Neuronal stem cell (in vitro differentiated cells): ENCODE results near the gene CGRRF1.

Experiments
- DNase-seq: peaks from one replicate; pipeline ENCODE4 v3.0.0-alpha.2; 2013; ENCODE audit warnings: low spot score
- H2AFZ ChIP-seq: one replicate; pipeline ENCODE4 v1.6.1; 2013; ENCODE audit warnings: mild to moderate bottlenecking, low read length, inconsistent platforms
- H2AK5ac ChIP-seq: 2 replicates; pipeline ENCODE4 v1.6.1; 2013; ENCODE audit warnings: low read depth, mild to moderate bottlenecking, inconsistent platforms, low read length, moderate library complexity, mixed read lengths
- H2BK120ac ChIP-seq: 2 replicates; pipeline ENCODE4 v1.6.1; 2013; ENCODE audit warnings: low read depth, mild to moderate bottlenecking, inconsistent platforms, low read length, moderate library complexity, mixed read lengths
- H2BK12ac ChIP-seq: one replicate; pipeline ENCODE4 v1.6.1; 2013; ENCODE audit warnings: low read length, inconsistent platforms
- H2BK15ac ChIP-seq: 2 replicates; pipeline ENCODE4 v1.6.1; 2013; ENCODE audit warnings: mild to moderate bottlenecking, low read length, inconsistent platforms, mixed read lengths
- H2BK5ac ChIP-seq: one replicate; pipeline ENCODE4 v1.6.1; 2013; ENCODE audit warnings: inconsistent platforms, mild to moderate bottlenecking, low read length, moderate library complexity
- H3K14ac ChIP-seq: one replicate; pipeline ENCODE4 v1.6.1; 2013; ENCODE audit warnings: low read length, inconsistent platforms
- H3K18ac ChIP-seq: 2 replicates; pipeline ENCODE4 v1.6.1; 2013; ENCODE audit warnings: low read length, inconsistent platforms
- H3K23ac ChIP-seq: 2 replicates; pipeline ENCODE4 v1.6.1; 2013; ENCODE audit warnings: low read depth, mild to moderate bottlenecking, mixed read lengths, low read length, inconsistent platforms; ENCODE audit not compliant: poor library complexity
- H3K27ac ChIP-seq: replicated peaks from 3 replicates; pipeline ENCODE4 v1.5.1; 2013; ENCODE audit warnings: low read length, inconsistent platforms
- H3K27me3 ChIP-seq, 3 experiments: 2 replicates each; pipeline ENCODE4 v1.6.1; 2013; ENCODE audit warnings: low read length in 3 of 3, mild to moderate bottlenecking in 2 of 3, inconsistent platforms in 1 of 3, low read depth in 1 of 3, mixed read lengths in 1 of 3, moderate library complexity in 1 of 3; ENCODE audit not compliant: control insufficient read depth in 3 of 3, insufficient read depth in 3 of 3
- H3K36me3 ChIP-seq, 2 donors: replicated peaks in 1 of 2; 2 replicates each; pipeline ENCODE4 v1.6.1; 2013; ENCODE audit warnings: low read length in 2 of 2; ENCODE audit not compliant: control insufficient read depth in 2 of 2, insufficient read depth in 2 of 2
- H3K4ac ChIP-seq: 2 replicates; pipeline ENCODE4 v1.6.1; 2013; ENCODE audit warnings: inconsistent platforms, mild to moderate bottlenecking, low read length, moderate library complexity
- H3K4me1 ChIP-seq, 2 donors: 1 replicate in 1 of 2; 2 replicates in 1 of 2; pipeline ENCODE4 v1.6.1; 2013; ENCODE audit warnings: low read length in 2 of 2, low read depth in 1 of 2; ENCODE audit not compliant: control insufficient read depth in 2 of 2, insufficient read depth in 1 of 2
- H3K4me2 ChIP-seq: one replicate; pipeline ENCODE4 v1.6.1; 2013; ENCODE audit warnings: mild to moderate bottlenecking, low read length, inconsistent platforms; ENCODE audit not compliant: insufficient read depth, poor library complexity, severe bottlenecking
- H3K4me3 ChIP-seq, 2 donors: 2 replicates each; pipeline ENCODE4 v1.5.1; 2013; ENCODE audit warnings: low read length in 2 of 2, mild to moderate bottlenecking in 2 of 2, inconsistent platforms in 1 of 2, moderate library complexity in 1 of 2
- H3K79me1 ChIP-seq: one replicate; pipeline ENCODE4 v1.6.1; 2013; ENCODE audit warnings: low read depth, mild to moderate bottlenecking, inconsistent platforms, low read length, moderate library complexity
- H3K9ac ChIP-seq: one replicate; pipeline ENCODE4 v1.6.1; 2013; ENCODE audit warnings: mild to moderate bottlenecking, low read depth, low read length, inconsistent platforms; ENCODE audit not compliant: poor library complexity
- H3K9me3 ChIP-seq, 2 donors: replicated peaks in 1 of 2; 2 replicates each; pipeline versions ENCODE3 to v1.6.1; 2013; ENCODE audit warnings: low read length in 2 of 2, mild to moderate bottlenecking in 2 of 2, inconsistent platforms in 1 of 2, low read depth in 1 of 2, mixed read lengths in 1 of 2, moderate library complexity in 1 of 2; ENCODE audit not compliant: control insufficient read depth in 2 of 2, insufficient read depth in 1 of 2
- H4K8ac ChIP-seq: one replicate; pipeline ENCODE4 v1.6.1; 2013; ENCODE audit warnings: low read depth, mild to moderate bottlenecking, inconsistent platforms, low read length, moderate library complexity
- H4K91ac ChIP-seq: one replicate; pipeline ENCODE4 v1.6.1; 2013; ENCODE audit warnings: low read length, low read depth, mild to moderate bottlenecking, inconsistent platforms; ENCODE audit not compliant: poor library complexity
- whole genome bisulfite sequencing, 2 donors: extraction: QIAGEN DNeasy Blood & Tissue Kit; methylation state at CpG; one replicate each; pipeline ENCODE4 v1.1.7; 2013; ENCODE audit warnings: missing lambda C conversion rate in 2 of 2, mixed read lengths in 1 of 2; ENCODE audit not compliant: insufficient read length in 2 of 2, insufficient replicate concordance in 1 of 2; ENCODE audit errors: extremely low coverage in 2 of 2; 5-methylcytosine and 5-hydroxymethylcytosine counted together

The CGRRF1 gene

DNA sequence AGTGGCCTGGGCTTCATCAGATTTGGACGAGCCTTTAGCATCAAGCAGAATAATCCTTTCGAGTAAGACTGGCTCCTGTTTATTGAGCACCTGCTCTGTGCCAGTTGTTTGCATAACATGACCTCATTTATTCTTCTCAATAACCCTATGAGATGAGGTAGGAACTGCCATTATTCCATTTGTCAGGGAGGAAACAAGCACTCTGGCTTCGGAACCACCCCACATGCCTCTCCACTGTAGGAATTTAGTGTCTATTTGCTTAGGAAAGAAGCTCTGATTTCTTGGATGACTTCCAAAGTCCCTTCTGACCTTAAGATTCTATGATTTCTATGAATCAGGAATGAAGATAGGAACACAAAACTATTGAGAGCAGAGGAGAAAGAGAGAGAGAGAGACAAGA lies 68.3 kb downstream of the CGRRF1 start:
- Histone ChIP-seq H3K79me1 (no peaks in the 10 kb centered on the region), H3K4me3 (no peak overlapping the region), H2AFZ (no peak overlapping the region), H3K14ac (no peak overlapping the region), H2AK5ac (no peak overlapping the region), H4K91ac (no peak overlapping the region), H3K27me3 (no peaks in the 10 kb centered on the region), H3K27ac (no peak overlapping the region), H2BK12ac (no peak overlapping the region), H4K8ac (no peak overlapping the region), H3K18ac (no peak overlapping the region), H3K9me3 (peaks cover 0 to 11% of the 10 kb centered on the region in 2 donors), H3K36me3 (peaks cover 3 to 24% of the 10 kb centered on the region in 2 donors), H2BK15ac (no peak overlapping the region), H2BK5ac (no peak overlapping the region), H2BK120ac (no peak overlapping the region), H3K23ac (no peak overlapping the region), H3K4me1 (peaks cover 3 to 4% of the 10 kb centered on the region in 2 donors), H3K9ac (no peak overlapping the region), H3K4me2 (no peak overlapping the region), H3K4ac (no peak overlapping the region)
- no CpG with 5 or more reads among the region's 3 CpGs for WGBS, 2 donors
- DNase-seq, result no peak

DNA sequence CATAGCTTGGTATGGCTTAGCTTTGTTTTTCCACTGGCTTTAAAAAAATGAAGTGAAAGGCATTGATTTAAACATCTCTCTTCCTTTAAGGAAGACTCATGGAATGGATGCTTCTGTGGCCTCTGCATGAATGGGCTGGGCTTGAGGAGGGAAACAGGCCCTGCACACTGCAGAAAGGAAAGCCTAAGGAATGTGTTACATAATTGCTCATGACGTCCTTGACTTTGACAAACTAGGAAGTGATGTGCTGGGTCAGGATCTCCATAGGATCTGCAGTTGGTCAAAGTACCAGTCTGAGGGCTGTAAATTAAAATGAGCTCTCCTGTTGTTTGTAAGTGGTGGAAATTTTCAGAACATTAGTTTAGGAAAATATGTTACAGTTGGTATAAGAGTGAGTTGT lies 69.9 kb downstream of the CGRRF1 start:
- H3K79me1 ChIP-seq, result no peaks in the 10 kb centered on the region
- H3K4ac ChIP-seq, result no peak overlapping the region
- no peak overlapping the region for H3K27ac ChIP-seq
- no peak overlapping the region for H3K18ac ChIP-seq
- no peak overlapping the region for H2BK12ac ChIP-seq
- H3K4me2 ChIP-seq, result no peak overlapping the region
- no peaks in the 10 kb centered on the region for H3K27me3 ChIP-seq
- no CpG with 5 or more reads among the region's 1 CpG for WGBS, 2 donors
- H2BK15ac ChIP-seq, result no peak overlapping the region
- H3K36me3 ChIP-seq, result peaks cover 2 to 10% of the 10 kb centered on the region in 2 donors
- no peak overlapping the region for H3K14ac ChIP-seq
- no peak for DNase-seq
- no peak overlapping the region for H2AK5ac ChIP-seq
- H2BK5ac ChIP-seq, result no peak overlapping the region
- H4K8ac ChIP-seq, result no peak overlapping the region
- no peak overlapping the region for H2BK120ac ChIP-seq
- H3K9ac ChIP-seq, result no peak overlapping the region
- no peak overlapping the region for H3K4me3 ChIP-seq
- no peak overlapping the region for H3K23ac ChIP-seq
- no peak overlapping the region for H4K91ac ChIP-seq
- H3K4me1 ChIP-seq, result peaks cover 3 to 4% of the 10 kb centered on the region in 2 donors
- H3K9me3 ChIP-seq, result no peaks in the 10 kb centered on the region
- no peak overlapping the region for H2AFZ ChIP-seq

DNA sequence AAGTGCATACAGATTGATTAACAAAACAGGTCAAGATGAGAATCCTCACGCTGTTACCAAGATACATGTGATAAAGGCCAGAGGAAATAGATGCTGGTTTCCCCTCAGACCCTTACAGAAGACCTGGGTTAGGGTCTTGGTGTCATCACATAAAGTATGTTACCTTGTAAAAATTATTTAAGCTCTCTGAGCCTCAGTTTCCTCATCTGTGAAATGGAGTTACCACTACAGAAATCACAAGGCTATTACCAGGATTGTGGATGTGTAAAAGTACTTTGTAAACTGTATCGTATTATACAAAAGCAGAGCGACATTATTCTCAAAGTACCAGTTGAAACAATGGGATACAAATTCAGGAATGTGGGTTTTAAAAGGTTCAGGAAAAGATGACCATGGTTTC lies 71.2 kb downstream of the CGRRF1 start:
- H3K9ac ChIP-seq, result no peak overlapping the region
- peaks cover 0 to 5% of the 10 kb centered on the region in 2 donors for H3K9me3 ChIP-seq
- WGBS, 2 donors, result no CpG with 5 or more reads among the region's 3 CpGs
- no peak overlapping the region for H2BK12ac ChIP-seq
- no peak overlapping the region for H3K14ac ChIP-seq
- no peak overlapping the region for H3K4me2 ChIP-seq
- no peak overlapping the region for H2BK15ac ChIP-seq
- H3K4me1 ChIP-seq, result peaks cover 2 to 3% of the 10 kb centered on the region in 2 donors
- H4K8ac ChIP-seq, result no peak overlapping the region
- no peak overlapping the region for H3K23ac ChIP-seq
- H3K79me1 ChIP-seq, result no peaks in the 10 kb centered on the region
- H2AFZ ChIP-seq, result no peak overlapping the region
- H3K36me3 ChIP-seq, result peaks cover 2 to 10% of the 10 kb centered on the region in 2 donors
- no peak overlapping the region for H3K27ac ChIP-seq
- no peak overlapping the region for H4K91ac ChIP-seq
- H3K4me3 ChIP-seq, result no peak overlapping the region
- H3K27me3 ChIP-seq, result no peaks in the 10 kb centered on the region
- no peak overlapping the region for H3K18ac ChIP-seq
- H2BK5ac ChIP-seq, result no peak overlapping the region
- H2BK120ac ChIP-seq, result no peak overlapping the region
- DNase-seq, result no peak
- no peak overlapping the region for H2AK5ac ChIP-seq
- H3K4ac ChIP-seq, result no peak overlapping the region

DNA sequence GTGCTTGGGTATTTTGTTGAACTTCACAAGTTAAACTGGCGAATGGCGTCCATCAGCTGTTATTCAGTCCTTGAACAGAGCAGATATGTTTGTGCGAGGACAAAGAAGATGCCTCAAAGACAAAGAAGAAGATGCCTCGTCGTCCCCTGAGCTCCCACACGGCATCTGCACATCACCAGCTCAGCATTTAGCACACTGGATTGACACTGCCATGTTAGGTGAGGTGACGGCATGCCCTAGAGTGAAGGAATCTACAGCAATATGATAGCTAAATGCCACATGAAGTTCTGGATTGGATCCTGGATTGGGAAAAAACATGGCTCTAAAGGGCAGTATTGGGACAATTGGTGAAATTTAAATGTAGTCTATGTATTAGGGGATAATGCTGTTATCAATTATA lies 72.6 kb downstream of the CGRRF1 start:
- no peak overlapping the region for H3K9ac ChIP-seq
- no peak overlapping the region for H3K18ac ChIP-seq
- no peak overlapping the region for H2AK5ac ChIP-seq
- H2BK5ac ChIP-seq, result no peak overlapping the region
- no peak overlapping the region for H3K4me2 ChIP-seq
- no peak overlapping the region for H2BK12ac ChIP-seq
- no CpG with 5 or more reads among the region's 7 CpGs for WGBS, 2 donors
- H3K4me1 ChIP-seq, result peaks cover 2 to 3% of the 10 kb centered on the region in 2 donors
- no peak overlapping the region for H3K4ac ChIP-seq
- no peaks in the 10 kb centered on the region for H3K79me1 ChIP-seq
- peaks cover 0 to 5% of the 10 kb centered on the region in 2 donors for H3K9me3 ChIP-seq
- no peak overlapping the region for H3K27ac ChIP-seq
- H4K8ac ChIP-seq, result no peak overlapping the region
- no peak overlapping the region for H3K14ac ChIP-seq
- peaks cover 0 to 5% of the 10 kb centered on the region in 2 donors for H3K36me3 ChIP-seq
- no peak overlapping the region for H2AFZ ChIP-seq
- no peak overlapping the region for H3K4me3 ChIP-seq
- no peak overlapping the region for H3K23ac ChIP-seq
- no peaks in the 10 kb centered on the region for H3K27me3 ChIP-seq
- H2BK15ac ChIP-seq, result no peak overlapping the region
- no peak overlapping the region for H2BK120ac ChIP-seq
- H4K91ac ChIP-seq, result no peak overlapping the region
- no peak for DNase-seq
